GM19023 (cell line): ENCODE results near the gene ANKRD60.

Experiments
- ATAC-seq: cut with Tn5 transposase; IDR thresholded peaks from one replicate; pipeline ENCODE4 v1.9.1; 2021; ENCODE audit warnings: mild to moderate bottlenecking, moderate library complexity; ENCODE audit not compliant: unreplicated experiment

The ANKRD60 gene

GRCh38 chr20:58224974-58225373, 3.5 kb downstream of the ANKRD60 start:
- no peak for ATAC-seq

DNA sequence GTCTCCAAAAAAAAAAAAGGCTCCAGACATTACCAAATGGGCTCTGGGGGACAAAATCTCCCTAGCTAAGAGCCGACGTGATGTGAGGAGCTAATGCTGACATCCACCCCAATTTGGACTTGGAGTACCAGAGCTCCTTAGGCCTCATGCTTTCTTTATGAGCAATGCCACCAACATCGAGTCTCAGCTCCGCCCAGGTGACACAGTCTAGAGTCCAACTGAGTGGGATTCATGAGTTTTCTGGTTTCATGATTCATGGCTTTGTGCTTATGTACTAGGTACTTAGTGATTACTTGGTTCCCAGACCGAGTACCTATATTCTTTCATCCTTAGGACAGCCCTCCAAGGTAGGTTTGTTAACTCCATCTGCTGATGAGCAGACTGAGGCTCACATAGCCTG, 4.4 kb downstream of the ANKRD60 start:
- no peak for ATAC-seq

DNA sequence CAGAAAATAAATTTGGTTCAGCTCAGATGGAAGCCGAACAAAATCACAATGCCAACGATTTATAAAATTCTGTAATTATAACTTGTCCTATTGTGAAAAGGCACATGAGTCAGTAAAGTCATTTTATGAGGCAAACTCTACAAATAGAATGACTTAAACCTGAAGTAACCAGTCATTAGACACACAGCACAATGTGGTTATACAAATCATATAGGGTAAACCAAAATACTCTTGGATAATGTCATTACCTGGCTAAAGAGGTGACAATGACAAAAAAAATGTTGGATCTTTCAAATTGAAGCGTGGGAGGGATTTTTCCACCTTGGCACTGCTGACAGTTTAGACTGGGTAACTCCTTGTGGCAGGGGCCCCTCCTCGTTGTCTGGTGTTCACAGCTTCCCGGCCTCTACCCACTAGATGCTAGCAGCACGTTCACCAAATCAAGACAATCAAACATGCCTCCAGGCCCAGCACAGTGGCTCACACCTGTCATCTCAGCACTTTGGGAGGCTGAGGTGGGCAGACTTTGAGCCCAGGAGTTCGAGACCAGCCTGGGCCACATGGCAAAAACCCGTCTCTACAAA, 5.0 kb downstream of the ANKRD60 start:
- ATAC-seq: no peak

GRCh38 chr20:58222446-58222845, 6.0 kb downstream of the ANKRD60 start:
- no peak for ATAC-seq

- no peak for ATAC-seq
Measured at GRCh38 chr20:58219342-58219700, 9.1 kb downstream of the ANKRD60 start.

GRCh38 chr20:58218665-58219341, 9.7 kb downstream of the ANKRD60 start:
- ATAC-seq: no peak

GRCh38 chr20:58216334-58216733, 12.1 kb downstream of the ANKRD60 start:
- no peak for ATAC-seq

- ATAC-seq: no peak
Measured at GRCh38 chr20:58215116-58215515, 13.3 kb downstream of the ANKRD60 start.

GRCh38 chr20:58214310-58214709, 14.1 kb downstream of the ANKRD60 start:
- ATAC-seq: no peak

GRCh38 chr20:58213716-58214115, 14.7 kb downstream of the ANKRD60 start:
- ATAC-seq: no peak

DNA sequence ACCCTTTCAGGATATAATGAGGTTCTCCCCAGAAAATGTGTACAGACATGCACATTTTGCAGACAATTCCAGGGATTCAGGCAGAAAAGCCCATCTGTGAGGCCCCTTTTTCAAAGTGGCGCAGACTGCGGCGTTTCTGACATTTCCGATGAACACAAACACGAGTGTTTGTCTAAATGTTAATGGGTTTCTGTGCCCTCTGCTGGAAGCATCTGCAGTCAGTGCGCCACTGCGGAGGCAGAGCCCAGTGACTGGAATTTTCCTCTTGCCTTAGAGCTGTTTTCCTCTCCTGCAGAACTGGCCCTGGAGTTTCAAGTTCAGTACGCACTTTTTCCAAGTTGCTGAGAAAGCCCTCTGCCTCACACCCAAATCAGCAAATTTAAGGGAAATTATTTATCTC, 15.3 kb downstream of the ANKRD60 start:
- ATAC-seq: no peak

GRCh38 chr20:58212636-58213035, 15.8 kb downstream of the ANKRD60 start:
- ATAC-seq: no peak

GRCh38 chr20:58210398-58210747, 18.1 kb downstream of the ANKRD60 start:
- no peak for ATAC-seq

DNA sequence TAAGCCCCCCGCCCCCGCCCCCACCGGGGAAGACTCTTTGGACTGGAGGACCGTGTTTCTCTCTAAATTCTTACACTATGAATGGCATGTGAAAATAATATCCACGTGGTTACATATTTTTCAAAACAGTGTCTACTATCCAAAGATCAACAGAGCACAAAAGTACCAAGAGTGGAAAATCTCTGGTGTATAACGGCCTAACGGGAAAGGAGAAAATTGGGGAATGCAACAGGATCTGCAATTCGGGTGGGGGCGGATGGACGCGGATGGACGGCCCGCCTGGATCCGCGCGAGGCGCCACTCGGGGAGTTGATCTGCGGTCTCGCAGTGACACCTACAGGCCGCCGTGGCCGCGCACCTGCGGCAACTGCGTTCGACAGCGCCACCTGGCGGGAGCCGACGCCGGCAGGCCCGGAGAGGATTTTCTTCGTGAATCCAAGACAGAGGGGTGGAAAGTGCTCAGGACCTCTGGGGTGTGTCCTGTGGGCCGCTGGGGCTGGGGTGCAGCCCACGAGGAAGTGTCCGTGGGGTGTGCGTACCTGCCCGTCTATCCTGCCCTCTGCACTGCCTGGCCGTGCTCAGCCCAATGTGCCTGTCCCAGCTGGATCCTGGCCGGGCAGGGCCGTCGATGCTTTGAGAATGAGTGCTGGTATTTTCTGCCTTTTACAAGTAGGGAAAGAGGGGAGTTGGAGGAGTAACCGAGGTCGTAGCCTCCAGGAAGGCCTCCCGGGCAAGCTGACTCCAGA, 18.6 kb downstream of the ANKRD60 start:
- ATAC-seq: peak; percentile 58

GRCh38 chr20:58208944-58209343, 19.5 kb downstream of the ANKRD60 start:
- no peak for ATAC-seq

- ATAC-seq: no peak
Measured at GRCh38 chr20:58205850-58206249, 22.6 kb downstream of the ANKRD60 start.

GRCh38 chr20:58202044-58202443, 26.4 kb downstream of the ANKRD60 start:
- no peak for ATAC-seq

GRCh38 chr20:58201616-58202015, 26.8 kb downstream of the ANKRD60 start:
- ATAC-seq: no peak

DNA sequence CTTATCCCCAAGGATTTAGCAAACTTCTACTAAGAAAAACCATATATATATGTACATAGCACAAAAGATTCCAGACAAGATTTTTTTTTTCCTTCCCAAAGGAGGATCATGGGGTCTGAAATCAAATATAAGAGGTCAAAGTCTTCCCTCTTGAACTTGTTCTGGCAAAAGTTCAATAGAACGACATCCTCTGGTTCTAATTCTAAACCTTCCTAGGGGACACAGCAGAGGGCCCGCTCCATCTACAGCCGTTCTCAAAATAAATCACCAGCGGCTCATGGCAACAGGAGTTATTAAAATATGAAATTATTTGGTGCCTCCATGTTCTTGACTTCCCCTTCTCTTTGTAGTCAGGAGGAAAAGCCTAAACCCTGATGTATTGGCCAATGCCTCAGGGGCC, 29.0 kb downstream of the ANKRD60 start:
- ATAC-seq: no peak

- no peak for ATAC-seq
Measured at GRCh38 chr20:58198901-58199355, 29.5 kb downstream of the ANKRD60 start.

- ATAC-seq: no peak
Measured at GRCh38 chr20:58198384-58198783, 30.1 kb downstream of the ANKRD60 start.

DNA sequence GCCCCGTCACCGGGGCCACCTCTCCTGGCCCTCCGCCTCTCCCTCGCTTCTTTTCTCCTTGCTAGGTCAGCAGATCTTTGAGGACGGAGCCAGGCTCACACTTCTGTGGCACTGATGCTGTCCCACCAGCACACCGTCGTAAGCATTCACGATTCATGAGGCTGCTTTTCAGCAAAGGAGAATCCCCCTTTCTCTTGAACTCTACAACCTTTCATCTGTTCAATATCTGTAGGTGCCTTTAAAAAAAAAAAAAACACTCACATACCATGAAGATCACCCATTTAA, 31.3 kb downstream of the ANKRD60 start:
- no peak for ATAC-seq
